GM18951 (cell line): ENCODE data around the gene ROBO1.

ENCODE experiments used
- POLR2A ChIP-seq: IDR thresholded peaks from 4 replicates; pipeline ENCODE4 v1.6.1; 2011; ENCODE audit warnings: mild to moderate bottlenecking; ENCODE audit not compliant: insufficient read length, insufficient read depth; ENCODE audit errors: extremely low read depth
- in situ Hi-C: fragments of 300-500 bp; cut with MboI; formaldehyde crosslinking; loops from one replicate; pipeline ENCODE4 v1.12.0; 2022; ENCODE audit warnings: low sequenced_read_pairs, mixed read lengths, inconsistent platforms; ENCODE audit not compliant: unreplicated experiment

The ROBO1 gene

DNA sequence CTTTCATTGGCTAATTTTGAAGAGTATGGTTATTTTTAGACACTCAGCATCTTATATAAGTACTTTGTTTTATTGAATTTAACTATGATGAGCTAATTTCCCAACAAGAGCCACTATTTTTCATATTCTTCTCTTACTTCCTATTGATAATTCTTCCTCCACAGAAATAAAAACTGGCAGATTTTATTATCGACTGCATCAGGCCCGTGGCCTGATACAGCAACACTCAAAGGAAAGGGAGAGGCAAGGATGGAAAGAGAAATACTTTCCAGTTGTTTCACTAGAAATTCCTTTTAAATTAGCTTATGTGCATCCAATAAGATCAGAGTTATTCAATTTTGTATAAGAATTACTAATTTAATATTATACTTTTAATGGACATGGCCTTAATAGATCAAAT lies 886.3 kb downstream of the ROBO1 start:
- in situ Hi-C loops, result no loop called here
- TF ChIP-seq POLR2A, result no peak

DNA sequence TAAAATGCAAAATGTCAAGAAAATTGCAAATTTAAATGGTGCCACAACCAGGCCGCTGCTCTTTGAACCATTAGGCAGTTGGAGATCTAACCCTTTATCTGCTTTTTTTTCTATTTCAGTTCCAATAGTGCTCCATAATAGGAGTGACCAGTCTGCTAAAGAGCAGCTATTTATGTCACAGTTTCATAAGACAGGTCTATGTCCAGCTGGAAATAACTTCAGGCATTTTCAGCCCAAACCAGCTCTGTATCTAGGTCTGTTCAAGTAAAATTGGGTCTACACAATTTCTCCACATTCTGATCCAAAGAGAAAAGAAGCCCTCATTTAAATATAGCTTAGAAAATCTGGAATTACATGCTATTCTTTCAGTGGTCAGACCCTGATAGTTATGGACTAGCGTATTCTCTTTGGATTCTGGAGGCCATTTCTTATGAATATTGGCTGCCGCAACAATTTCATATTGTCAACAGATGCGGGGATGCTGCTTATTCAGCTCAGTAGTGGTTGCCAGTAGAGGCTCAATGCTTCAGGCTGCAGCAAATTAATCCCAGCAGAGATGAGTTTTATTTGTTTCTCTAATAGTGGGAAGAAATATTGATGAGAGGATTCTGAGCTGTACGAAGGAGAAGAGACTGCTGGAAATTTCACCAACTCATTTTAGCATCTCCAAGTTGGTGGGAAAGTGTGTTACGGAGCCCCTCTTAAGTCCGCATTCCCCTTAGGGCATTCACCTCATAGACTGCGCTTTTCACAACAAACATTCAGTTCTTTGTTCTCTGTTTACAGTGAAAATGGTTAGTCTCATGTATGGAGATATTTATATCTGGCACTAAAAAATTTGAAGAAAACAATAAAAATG lies 887.0 kb downstream of the ROBO1 start:
- in situ Hi-C loops, result no loop called here
- no peak for TF ChIP-seq POLR2A

DNA sequence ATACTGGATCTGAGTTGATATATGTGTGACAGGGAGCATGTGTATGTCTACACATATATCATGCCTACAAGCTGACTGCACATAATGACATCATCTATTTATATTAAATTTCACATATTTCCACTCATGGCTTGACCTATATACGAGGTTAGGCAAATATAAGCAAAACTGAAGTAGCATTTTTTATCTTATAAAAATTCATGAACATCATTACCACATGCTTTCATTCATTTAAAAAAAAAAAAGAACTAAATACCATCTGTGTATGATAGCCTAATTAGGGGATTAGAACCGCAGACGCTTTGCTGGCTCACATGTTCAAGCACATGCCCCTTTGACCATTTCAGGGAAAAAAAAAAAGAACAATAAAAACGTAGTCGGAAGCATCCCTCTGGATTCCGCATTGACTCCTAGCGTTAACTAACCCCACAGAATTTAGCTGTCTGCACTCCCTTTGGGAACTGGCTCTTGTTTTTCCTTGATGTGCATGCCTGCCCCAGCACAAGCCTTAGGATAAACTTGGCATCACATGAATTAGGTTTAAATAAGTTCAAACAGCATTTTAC lies 888.4 kb downstream of the ROBO1 start:
- in situ Hi-C loops, result no loop called here
- no peak for TF ChIP-seq POLR2A

DNA sequence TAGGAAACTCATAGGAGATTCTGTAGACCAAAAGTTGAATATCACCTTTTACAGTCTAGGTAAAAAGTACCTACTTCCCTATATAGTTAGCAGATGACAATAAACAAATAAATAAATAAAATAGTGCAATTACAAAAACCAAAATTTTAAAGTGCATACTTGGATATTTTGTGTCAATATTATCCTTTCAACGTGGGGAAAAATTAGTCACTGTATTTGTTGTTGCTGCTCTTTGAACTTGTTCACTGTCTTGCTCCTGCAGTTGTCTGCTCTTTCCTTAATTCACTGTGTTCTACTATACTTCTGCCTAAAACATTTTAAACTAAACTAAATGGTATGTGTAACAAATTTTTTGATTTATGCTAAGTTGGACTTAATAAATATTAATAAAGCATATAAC lies 889.0 kb downstream of the ROBO1 start:
- no peak for TF ChIP-seq POLR2A

DNA sequence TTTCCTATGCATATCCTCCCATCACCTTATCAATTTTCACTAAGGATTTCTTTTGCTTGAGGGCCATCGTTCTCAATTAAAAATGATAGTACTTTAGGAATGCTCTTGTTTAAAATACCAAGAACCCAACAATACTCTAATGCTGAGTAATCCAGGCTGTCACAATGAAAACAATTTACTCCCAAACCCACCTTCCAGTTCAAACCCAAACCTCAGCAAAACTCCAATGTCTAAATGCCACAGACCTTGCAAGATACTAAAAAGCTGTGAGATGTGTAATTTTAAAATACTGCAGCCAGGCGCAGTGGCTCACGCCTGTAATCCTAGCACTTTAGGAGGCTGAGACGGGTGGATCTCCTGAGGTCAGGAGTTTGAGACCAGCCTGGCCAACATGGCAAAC lies 889.8 kb downstream of the ROBO1 start:
- in situ Hi-C loops, result no loop called here
- no peak for TF ChIP-seq POLR2A

More for the DNA sequence above, 889.0 kb downstream of the ROBO1 start:
- in situ Hi-C loops, result no loop called here

DNA sequence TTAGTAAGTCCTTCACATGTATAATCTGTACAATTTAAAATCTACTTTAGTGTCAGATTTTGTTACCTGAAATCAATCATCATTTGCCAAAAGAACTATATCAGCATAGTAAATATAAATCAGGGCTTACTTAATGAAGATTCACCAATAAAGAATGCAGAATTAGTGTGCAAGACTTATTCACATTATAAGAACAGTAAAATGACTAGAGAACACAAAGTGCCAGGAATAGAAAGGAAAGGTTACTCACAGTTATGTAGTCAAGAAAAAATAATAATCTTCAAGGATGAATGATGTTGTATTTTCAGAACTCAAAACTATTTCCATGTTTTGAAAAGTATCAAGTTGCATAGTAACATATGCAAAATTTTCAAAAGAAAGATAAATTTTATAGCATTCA lies 891.9 kb downstream of the ROBO1 start:
- in situ Hi-C loops, result no loop called here

DNA sequence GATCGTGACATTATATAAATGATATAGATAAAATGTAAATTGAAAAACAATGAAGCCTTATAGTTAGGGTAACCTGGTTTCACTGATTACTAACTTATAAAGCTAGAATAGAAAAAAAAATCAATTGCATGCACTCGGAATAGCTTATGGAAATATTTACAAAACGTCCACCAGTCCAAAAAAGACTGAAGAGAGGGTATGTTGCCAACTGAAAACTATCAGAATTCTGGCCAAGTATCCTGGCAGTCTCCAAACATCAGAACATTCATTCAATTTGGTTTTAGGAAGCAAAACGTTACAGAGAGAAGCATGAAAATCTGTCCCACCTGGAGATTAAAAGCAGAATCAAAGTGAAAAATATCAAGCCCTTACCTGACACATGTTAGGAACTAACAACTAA lies 892.4 kb downstream of the ROBO1 start:
- in situ Hi-C loops, result no loop called here
- TF ChIP-seq POLR2A, result no peak

More for the DNA sequence above, 891.9 kb downstream of the ROBO1 start:
- TF ChIP-seq POLR2A, result no peak

DNA sequence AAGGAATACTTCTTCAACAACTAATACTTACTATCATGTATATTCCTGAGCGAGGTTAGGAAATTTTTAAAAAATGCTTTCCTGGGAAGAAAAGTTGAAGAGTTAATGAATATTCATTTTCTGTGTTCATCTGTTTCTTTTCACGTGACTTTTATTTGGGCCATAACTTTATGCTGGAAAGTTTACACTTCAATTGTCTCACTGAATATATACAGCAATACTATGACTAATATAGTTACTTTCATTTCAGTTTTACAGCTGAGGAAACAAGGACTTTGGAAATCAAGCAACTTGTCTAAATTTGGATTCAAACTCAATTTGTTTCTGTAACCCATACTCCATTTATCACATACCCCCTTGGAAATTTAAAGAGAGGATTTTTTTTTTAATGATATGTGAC lies 894.2 kb downstream of the ROBO1 start:
- in situ Hi-C loops, result no loop called here
- TF ChIP-seq POLR2A, result no peak

DNA sequence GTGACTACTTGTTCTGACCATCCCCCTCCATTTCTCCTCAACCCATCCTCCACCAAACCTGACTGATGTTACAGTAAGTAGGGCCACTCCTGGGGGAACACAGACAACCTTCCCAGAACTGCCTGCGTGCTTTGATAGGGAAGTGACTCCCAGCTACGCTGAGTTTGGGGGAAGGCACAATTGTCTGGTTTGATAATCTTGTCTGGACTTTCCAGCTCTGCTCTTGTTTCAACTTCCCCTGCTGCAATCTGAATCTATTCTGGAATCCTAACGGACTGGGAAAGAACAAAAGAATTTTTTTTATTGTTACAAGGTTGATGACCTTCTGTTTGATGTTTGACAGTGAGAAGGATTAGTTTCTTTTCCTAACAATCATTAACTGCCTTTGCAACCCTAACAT lies 895.6 kb downstream of the ROBO1 start:
- no peak for TF ChIP-seq POLR2A
- in situ Hi-C loops, result no loop called here

DNA sequence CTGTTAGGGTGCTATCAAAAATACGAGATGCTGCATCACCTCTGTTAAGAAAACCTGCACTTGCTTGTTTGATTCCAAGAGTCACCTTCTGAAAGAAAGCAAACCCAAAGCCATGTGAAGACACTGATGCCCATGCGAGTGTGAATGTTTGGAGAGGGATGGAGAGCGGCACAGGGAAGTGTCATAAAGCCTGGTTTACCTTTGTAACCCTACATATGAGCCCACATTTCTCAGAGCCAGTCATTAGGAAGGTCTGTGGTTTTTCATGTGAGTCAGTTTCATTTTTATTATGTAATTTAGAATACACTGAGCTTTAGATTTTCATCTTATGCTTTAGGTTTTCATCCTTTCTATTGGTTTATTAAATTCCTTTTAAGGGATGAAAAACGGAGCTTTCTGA lies 896.8 kb downstream of the ROBO1 start:
- in situ Hi-C loops, result no loop called here
- no peak for TF ChIP-seq POLR2A

DNA sequence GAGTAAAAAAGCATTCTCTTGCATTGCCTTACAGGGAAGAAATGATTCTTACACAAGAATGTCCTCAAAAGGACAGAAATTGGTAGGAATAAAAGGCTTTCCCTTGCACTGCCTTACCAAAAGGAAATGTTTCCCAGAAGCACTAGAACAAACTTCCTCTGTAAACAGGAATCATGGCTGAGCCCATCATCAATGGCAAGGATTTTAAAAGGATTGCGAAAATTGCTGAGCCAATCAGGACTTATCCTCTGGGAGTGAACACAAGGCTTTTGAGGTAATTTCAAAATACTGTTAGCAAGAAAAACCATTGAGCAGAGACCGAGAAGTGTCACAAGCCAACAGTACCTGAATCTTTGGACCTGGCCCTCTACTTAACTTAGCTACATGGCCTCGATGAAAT lies 897.3 kb downstream of the ROBO1 start:
- in situ Hi-C loops, result no loop called here
- no peak for TF ChIP-seq POLR2A

DNA sequence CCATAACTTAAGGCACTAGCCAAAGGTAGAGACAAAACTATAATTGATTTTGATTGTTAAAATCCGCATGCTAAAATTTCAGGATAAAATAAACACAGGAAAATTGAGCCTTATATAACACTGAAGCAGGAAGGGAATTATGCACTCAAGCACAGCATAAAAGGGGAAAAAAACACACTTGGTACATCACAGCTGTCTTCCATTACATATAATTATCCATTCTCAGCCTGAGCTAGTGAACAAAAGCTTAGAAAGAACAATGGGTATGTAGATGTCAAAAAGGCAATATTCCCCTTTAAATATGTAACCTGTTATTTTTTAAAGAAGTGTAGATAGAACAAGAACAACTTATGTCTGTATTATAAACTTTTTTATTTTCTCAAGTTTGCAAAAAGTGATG lies 899.2 kb downstream of the ROBO1 start:
- TF ChIP-seq POLR2A, result no peak
- in situ Hi-C loops, result no loop called here

DNA sequence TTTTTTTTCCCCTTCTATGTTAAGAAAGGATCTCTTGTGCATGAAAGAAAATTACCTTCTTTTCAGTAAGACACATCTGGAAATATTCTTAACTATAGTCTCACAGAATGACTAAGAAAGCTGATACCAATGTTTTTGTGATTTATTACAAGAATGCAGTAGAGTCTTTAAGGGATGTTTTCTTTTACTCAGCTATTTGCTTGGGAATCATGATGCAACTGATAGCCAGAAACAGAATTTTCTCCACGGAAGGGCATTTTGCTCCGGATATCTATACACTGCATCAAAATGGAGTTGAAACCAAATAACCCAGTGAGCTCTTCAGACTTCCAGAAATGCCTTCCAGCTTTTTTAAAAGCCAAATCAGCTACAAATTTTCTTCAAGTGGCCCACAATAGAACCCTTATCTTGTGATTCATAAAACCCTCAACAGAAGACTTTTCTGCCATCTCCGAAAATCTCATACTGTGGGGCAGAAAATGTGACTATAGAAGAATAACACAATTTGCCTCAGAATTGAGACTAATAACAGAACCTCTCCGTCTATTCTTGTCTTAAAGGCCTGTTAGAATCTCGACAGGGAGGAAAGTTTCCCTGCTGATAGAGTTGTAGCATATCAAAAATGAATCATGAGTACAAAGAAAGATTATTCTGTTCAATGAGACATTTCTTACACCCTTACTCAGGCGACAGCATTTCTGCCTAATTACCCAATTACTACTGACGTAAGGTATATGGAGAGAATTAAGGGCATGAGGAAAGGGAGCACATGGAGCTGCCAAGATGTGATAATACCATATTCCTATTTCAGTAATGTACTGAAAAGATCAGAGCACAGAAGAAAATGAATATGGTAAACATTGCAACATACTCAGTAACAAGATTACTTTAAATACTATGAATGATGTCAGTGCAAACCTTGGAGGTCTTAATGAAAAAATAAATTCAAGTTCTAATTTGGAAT lies 900.1 kb downstream of the ROBO1 start:
- in situ Hi-C loops, result no loop called here
- TF ChIP-seq POLR2A, result no peak
